PFSK-1 (cell line): ENCODE data around the gene RBP3.

Experiments used
- FOXP2 ChIP-seq: optimal IDR thresholded peaks from 2 replicates; pipeline ENCODE3; 2011; ENCODE audit warnings: borderline replicate concordance, control low read depth, inconsistent platforms; ENCODE audit not compliant: insufficient read depth; ENCODE audit errors: extremely low read length, extremely low read depth
- POLR2AphosphoS5 ChIP-seq: IDR thresholded peaks from 2 replicates; pipeline ENCODE4 v1.6.1; 2012; ENCODE audit warnings: low read depth, mild to moderate bottlenecking, control low read depth, low read length, moderate library complexity
- REST ChIP-seq, 2 experiments: IDR thresholded peaks; 2 replicates each; pipeline versions ENCODE4 v1.6.1 to v1.8.0; 2011 to 2012; ENCODE audit warnings: low read depth in 2 of 2, low read length in 2 of 2, control low read depth in 1 of 2, inconsistent platforms in 1 of 2, mild to moderate bottlenecking in 1 of 2, moderate library complexity in 1 of 2; ENCODE audit not compliant: insufficient read depth in 1 of 2
- SIN3A ChIP-seq: IDR thresholded peaks from 2 replicates; pipeline ENCODE4 v1.6.1; 2012; ENCODE audit warnings: mild to moderate bottlenecking, low read length, moderate library complexity, borderline replicate concordance; ENCODE audit not compliant: insufficient read depth
- TAF1 ChIP-seq: IDR thresholded peaks from 2 replicates; pipeline ENCODE4 v1.6.1; 2012; ENCODE audit warnings: low read length, control low read depth, borderline replicate concordance; ENCODE audit not compliant: insufficient read depth

RBP3 gene

GRCh38 chr10:47400786-47401185 lies 52.6 kb downstream of the RBP3 start:
- TF ChIP-seq POLR2AphosphoS5 (no peak), SIN3A (no peak), REST (IDR thresholded peaks at IDR 0.05; ENCODE audit: insufficient read depth in 1 of 2, low read depth in 2 of 2, low read length in 2 of 2) (no peak), FOXP2 (no peak), TAF1 (no peak)

GRCh38 chr10:47401210-47401609 lies 53.0 kb downstream of the RBP3 start:
- TF ChIP-seq FOXP2 (no peak), TAF1 (no peak), POLR2AphosphoS5 (no peak), SIN3A (no peak), REST (IDR thresholded peaks at IDR 0.05; ENCODE audit: insufficient read depth in 1 of 2, low read depth in 2 of 2, low read length in 2 of 2) (no peak)

- no peak for TF ChIP-seq SIN3A
- TF ChIP-seq REST (IDR thresholded peaks at IDR 0.05; ENCODE audit: insufficient read depth in 1 of 2, low read depth in 2 of 2, low read length in 2 of 2): no peak
- no peak for TF ChIP-seq FOXP2
- no peak for TF ChIP-seq POLR2AphosphoS5
- TF ChIP-seq TAF1: no peak
These were observed 53.9 kb downstream of the RBP3 start for GRCh38 chr10:47401874-47402640.

DNA sequence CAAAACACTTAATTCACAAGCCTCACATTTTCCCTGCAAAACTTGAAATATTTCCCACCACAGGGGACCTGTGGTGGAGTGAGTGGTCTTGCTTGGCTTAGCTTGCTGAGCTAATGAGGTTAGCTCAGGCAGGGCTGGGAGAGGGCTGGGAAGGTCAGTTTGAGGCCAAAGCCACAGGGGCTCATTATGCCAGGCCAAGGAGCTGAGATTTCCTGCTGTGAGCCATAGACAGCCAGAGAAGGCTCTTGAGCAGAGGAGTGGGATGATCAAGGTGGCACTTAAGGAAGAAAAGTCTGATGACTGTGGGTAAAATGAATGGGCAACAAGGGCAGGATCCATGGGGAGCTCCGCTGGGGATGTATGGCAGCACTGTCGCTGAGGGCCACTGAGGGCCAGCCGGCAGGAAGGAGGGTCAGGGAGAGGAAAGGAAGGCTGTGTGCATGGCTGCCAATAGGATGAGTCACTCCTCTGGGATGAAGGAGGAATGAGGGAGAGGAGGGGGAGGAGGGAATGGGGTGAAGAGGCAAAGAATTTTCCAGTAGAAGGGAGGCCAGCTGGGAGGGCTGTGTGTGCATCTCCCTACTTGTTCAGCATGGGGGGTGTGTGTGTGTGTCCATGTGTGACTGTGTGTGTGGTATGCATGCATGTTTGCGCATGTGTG lies 54.6 kb downstream of the RBP3 start:
- TF ChIP-seq REST (IDR thresholded peaks at IDR 0.05; ENCODE audit: insufficient read depth in 1 of 2, low read depth in 2 of 2, low read length in 2 of 2): no peak
- no peak for TF ChIP-seq TAF1
- TF ChIP-seq FOXP2: no peak
- no peak for TF ChIP-seq SIN3A
- no peak for TF ChIP-seq POLR2AphosphoS5
